ENCODE measurements around the gene TECTA.

DNA sequence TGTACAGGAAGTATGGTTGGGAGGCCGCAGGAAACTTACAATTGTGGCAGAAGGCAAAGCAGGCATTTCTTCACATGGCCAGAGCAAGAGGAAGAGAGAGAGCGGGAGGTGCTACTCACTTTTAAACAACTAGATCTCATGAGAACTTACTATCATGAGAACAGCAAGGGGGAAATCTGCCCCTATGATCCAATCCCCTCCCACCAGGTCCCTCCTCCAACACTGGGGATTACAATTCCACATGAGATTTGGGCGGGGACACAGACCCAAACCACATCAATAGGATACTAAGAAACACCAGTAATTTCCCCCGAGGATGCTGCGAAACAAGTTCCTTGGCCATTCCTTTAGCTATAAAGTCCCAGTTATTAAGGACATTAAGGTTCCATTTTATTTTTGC is 97.4 kb downstream of the TECTA start:
- TF ChIP-seq, protein P1, sequence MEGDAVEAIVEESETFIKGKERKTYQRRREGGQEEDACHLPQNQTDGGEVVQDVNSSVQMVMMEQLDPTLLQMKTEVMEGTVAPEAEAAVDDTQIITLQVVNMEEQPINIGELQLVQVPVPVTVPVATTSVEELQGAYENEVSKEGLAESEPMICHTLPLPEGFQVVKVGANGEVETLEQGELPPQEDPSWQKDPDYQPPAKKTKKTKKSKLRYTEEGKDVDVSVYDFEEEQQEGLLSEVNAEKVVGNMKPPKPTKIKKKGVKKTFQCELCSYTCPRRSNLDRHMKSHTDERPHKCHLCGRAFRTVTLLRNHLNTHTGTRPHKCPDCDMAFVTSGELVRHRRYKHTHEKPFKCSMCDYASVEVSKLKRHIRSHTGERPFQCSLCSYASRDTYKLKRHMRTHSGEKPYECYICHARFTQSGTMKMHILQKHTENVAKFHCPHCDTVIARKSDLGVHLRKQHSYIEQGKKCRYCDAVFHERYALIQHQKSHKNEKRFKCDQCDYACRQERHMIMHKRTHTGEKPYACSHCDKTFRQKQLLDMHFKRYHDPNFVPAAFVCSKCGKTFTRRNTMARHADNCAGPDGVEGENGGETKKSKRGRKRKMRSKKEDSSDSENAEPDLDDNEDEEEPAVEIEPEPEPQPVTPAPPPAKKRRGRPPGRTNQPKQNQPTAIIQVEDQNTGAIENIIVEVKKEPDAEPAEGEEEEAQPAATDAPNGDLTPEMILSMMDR (conservative IDR thresholded peaks at IDR 0.05 in 1 of 2, IDR thresholded peaks at IDR 0.05 in 1 of 2; ENCODE audit: low read depth in 1 of 2, low read length in 2 of 2): no peak
- no peak for TF ChIP-seq EZH2 (IDR thresholded peaks at IDR 0.05; ENCODE audit: low read length, missing control alignments)
